IMR-90 (cell line): ENCODE results near the gene PIK3CG.

Experiments
- BHLHE40 ChIP-seq: fragments of 150-350 bp; IDR thresholded peaks from 2 replicates; pipeline ENCODE4 v1.6.1; 2016; ENCODE audit warnings: mild to moderate bottlenecking, low read depth, low read length
- CHD1 ChIP-seq: IDR thresholded peaks from 2 replicates; pipeline ENCODE4 v1.6.1; 2012; ENCODE audit warnings: low read depth, low read length, improper control_type of control experiment
- CTCF ChIP-seq: conservative IDR thresholded peaks from 2 replicates; pipeline ENCODE4 v1.5.1; 2012; ENCODE audit warnings: mild to moderate bottlenecking, low read depth, low read length, improper control_type of control experiment
- FOS ChIP-seq: fragments of 150-350 bp; IDR thresholded peaks from 2 replicates; pipeline ENCODE4 v1.6.1; 2016; ENCODE audit warnings: low read depth, low read length
- NFE2L2 ChIP-seq: fragments of 150-350 bp; IDR thresholded peaks from 2 replicates; pipeline ENCODE4 v1.6.1; 2016; ENCODE audit warnings: low read depth, mild to moderate bottlenecking, low read length
- POLR2A ChIP-seq: IDR thresholded peaks from 2 replicates; pipeline ENCODE4 v1.6.1; 2012; ENCODE audit warnings: mild to moderate bottlenecking, low read depth, low read length
- RAD21 ChIP-seq: IDR thresholded peaks from 2 replicates; pipeline ENCODE4 v1.6.1; 2012; ENCODE audit warnings: low read length, improper control_type of control experiment
- RFX5 ChIP-seq: IDR thresholded peaks from 2 replicates; pipeline ENCODE4 v1.8.0; 2012; ENCODE audit warnings: low read depth, mild to moderate bottlenecking, low read length, moderate library complexity
- SMC3 ChIP-seq: fragments of 150-350 bp; IDR thresholded peaks from 2 replicates; pipeline ENCODE4 v1.6.1; 2016; ENCODE audit warnings: low read depth, mild to moderate bottlenecking, antibody characterized with exemption, low read length, moderate library complexity
- USF2 ChIP-seq: fragments of 150-350 bp; IDR thresholded peaks from 2 replicates; pipeline ENCODE4 v1.6.1; 2017; ENCODE audit warnings: mild to moderate bottlenecking, antibody characterized with exemption, low read length, low read depth

- TF ChIP-seq CTCF (no peak), SMC3 (no peak), POLR2A (no peak), FOS (no peak), NFE2L2 (no peak), RAD21 (no peak), USF2 (no peak), CHD1 (no peak), RFX5 (no peak), BHLHE40 (no peak)
These were observed 28.5 kb downstream of the PIK3CG start for GRCh38 chr7:106893591-106893990.
